ENCODE data around the gene PIGM.

The PIGM gene

GRCh38 chr1:160040476-160040875 is 8.7 kb upstream of the PIGM start:
- Histone ChIP-seq H3K27me3 (peaks cover 24% of the 10 kb centered on the region), H3K4me3 (ENCODE audit: low read depth in 1 of 2, low read length in 1 of 2) (no peak overlapping the region), H3K9me3 (no peaks in the 10 kb centered on the region), H3K27ac (no peak overlapping the region), H3K4me1 (ENCODE audit: control insufficient read depth in 1 of 2, insufficient read depth in 1 of 2, low read depth in 1 of 2, low read length in 1 of 2) (no peaks in the 10 kb centered on the region), H3K36me3 (no peaks in the 10 kb centered on the region)
- TF ChIP-seq CTCF (IDR thresholded peaks at IDR 0.05) = no peak

GRCh38 chr1:160032165-160032820 is 503 bp upstream of the PIGM start:
- no peaks in the 10 kb centered on the region for H3K36me3 ChIP-seq
- H3K4me3 ChIP-seq (ENCODE audit: low read depth in 1 of 2, low read length in 1 of 2) = peak overlapping the region; percentile 90 to 94
- H3K4me1 ChIP-seq (ENCODE audit: control insufficient read depth in 1 of 2, insufficient read depth in 1 of 2, low read depth in 1 of 2, low read length in 1 of 2) = peaks cover 17% of the 10 kb centered on the region in 2 experiments
- peak overlapping the region; percentile 51 for H3K27ac ChIP-seq
- H3K27me3 ChIP-seq = peaks cover 48% of the 10 kb centered on the region
- TF ChIP-seq CTCF (IDR thresholded peaks at IDR 0.05) = no peak
- no peaks in the 10 kb centered on the region for H3K9me3 ChIP-seq

- Histone ChIP-seq H3K27ac (no peak overlapping the region), H3K27me3 (peaks cover 47% of the 10 kb centered on the region), H3K36me3 (no peaks in the 10 kb centered on the region), H3K9me3 (no peaks in the 10 kb centered on the region), H3K4me1 (ENCODE audit: control insufficient read depth in 1 of 2, insufficient read depth in 1 of 2, low read depth in 1 of 2, low read length in 1 of 2) (peaks cover 17% of the 10 kb centered on the region in 2 experiments), H3K4me3 (ENCODE audit: low read depth in 1 of 2, low read length in 1 of 2) (peak overlapping the region; percentile 90 to 94)
- no peak for TF ChIP-seq CTCF (IDR thresholded peaks at IDR 0.05)
Observed at GRCh38 chr1:160030657-160031364, 979 bp downstream of the PIGM start.

GRCh38 chr1:160028426-160028825 is 3.4 kb downstream of the PIGM start:
- no peak for TF ChIP-seq CTCF (IDR thresholded peaks at IDR 0.05)
- H3K4me1 ChIP-seq (ENCODE audit: control insufficient read depth in 1 of 2, insufficient read depth in 1 of 2, low read depth in 1 of 2, low read length in 1 of 2) = peaks cover 17% of the 10 kb centered on the region in 2 experiments
- no peak overlapping the region for H3K4me3 ChIP-seq (ENCODE audit: low read depth in 1 of 2, low read length in 1 of 2)
- H3K27me3 ChIP-seq = peaks cover 24% of the 10 kb centered on the region
- no peaks in the 10 kb centered on the region for H3K36me3 ChIP-seq
- H3K9me3 ChIP-seq = no peaks in the 10 kb centered on the region
- no peak overlapping the region for H3K27ac ChIP-seq

GRCh38 chr1:160025314-160025713 is 6.5 kb downstream of the PIGM start:
- no peaks in the 10 kb centered on the region for H3K4me1 ChIP-seq (ENCODE audit: control insufficient read depth in 1 of 2, insufficient read depth in 1 of 2, low read depth in 1 of 2, low read length in 1 of 2)
- no peak overlapping the region for H3K4me3 ChIP-seq (ENCODE audit: low read depth in 1 of 2, low read length in 1 of 2)
- H3K27ac ChIP-seq = no peak overlapping the region
- H3K9me3 ChIP-seq = no peaks in the 10 kb centered on the region
- no peak for TF ChIP-seq CTCF (IDR thresholded peaks at IDR 0.05)
- H3K36me3 ChIP-seq = no peaks in the 10 kb centered on the region
- H3K27me3 ChIP-seq = no peaks in the 10 kb centered on the region

Data from neutrophil (primary cell).